HG02970 (cell line): ENCODE results near the gene HSFY1.
"Not testable (repeated sequence)": the region's sequence is repeated elsewhere in the genome, so short reads cannot be mapped to it uniquely, and the experiment has no call there.

ENCODE experiments used
- ATAC-seq: cut with Tn5 transposase; IDR thresholded peaks from one replicate; pipeline ENCODE4 v1.9.1; 2021; ENCODE audit warnings: mild to moderate bottlenecking, moderate library complexity, moderate number of reproducible peaks; ENCODE audit not compliant: unreplicated experiment, low FRiP score

Gene HSFY1, protein sequence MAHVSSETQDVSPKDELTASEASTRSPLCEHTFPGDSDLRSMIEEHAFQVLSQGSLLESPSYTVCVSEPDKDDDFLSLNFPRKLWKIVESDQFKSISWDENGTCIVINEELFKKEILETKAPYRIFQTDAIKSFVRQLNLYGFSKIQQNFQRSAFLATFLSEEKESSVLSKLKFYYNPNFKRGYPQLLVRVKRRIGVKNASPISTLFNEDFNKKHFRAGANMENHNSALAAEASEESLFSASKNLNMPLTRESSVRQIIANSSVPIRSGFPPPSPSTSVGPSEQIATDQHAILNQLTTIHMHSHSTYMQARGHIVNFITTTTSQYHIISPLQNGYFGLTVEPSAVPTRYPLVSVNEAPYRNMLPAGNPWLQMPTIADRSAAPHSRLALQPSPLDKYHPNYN

DNA sequence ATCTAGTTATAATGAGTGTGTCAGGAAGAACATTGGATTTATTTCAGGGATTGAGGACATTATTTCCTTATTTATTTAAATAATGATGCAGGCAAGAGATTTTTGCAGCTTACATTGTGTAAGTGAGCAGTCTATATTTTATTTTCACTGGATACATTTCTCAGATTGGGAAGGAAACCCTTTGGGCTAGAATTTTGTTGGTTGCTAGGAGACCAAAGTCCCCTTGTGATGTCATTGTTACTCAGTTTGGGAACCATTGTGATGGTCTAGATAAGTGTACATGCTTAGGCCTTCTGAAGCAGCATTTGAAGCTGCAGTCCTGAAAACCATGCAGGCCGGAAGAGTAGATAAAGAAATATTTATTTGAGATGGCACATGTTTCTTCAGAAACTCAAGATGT, at the start of gene HSFY1:
TSS of gene HSFY1 (plus strand) at position 301 of the 400 bp plus-strand sequence. CDS start at position 369, 68 bp downstream.
- not testable (repeated sequence) for ATAC-seq

GRCh38 chrY:18504266-18504665, 42.3 kb upstream of the HSFY1 start:
- not testable (repeated sequence) for ATAC-seq

GRCh38 chrY:18530995-18531655, 15.4 kb upstream of the HSFY1 start:
- not testable (repeated sequence) for ATAC-seq

- not testable (repeated sequence) for ATAC-seq
These were observed 7.6 kb upstream of the HSFY1 start for GRCh38 chrY:18538952-18539351.

DNA sequence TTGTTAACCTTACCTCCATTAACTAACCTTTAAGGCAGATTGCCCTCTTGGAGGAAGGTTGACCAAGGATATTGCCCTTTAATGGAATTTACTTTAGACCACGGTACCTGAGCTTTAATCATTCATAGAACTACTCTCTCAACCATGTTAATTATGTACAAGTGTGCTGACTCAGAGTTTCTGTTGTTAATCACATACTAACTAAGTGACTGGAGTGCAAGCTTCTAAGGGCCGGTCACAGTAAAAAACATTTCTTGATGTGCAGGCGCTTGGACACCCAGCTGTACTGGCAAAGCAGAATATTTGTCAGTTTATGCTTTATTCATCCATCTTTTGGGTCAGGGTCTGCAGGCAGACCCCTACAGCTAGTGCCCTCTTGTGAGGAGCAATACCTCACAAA, 6.6 kb downstream of the HSFY1 start:
- not testable (repeated sequence) for ATAC-seq

DNA sequence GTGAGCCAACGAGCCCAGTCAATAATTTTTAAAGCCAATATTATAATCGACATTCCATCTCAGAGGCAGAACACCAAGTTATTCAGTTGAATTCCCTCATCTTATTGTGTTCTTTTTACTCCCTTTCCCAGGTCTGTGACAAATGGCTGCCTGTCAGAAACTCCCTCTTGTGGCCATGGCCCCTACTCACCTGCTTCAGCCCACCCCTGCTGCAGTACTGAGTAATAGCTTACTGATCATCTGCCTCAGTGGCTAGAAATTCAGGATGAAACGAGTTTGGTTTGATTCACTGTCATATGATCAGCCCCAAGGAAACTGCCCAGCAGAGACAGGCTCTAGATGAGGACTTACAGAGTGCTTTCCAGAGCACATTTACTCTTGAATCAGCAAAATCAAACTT, 19.4 kb downstream of the HSFY1 start:
- not testable (repeated sequence) for ATAC-seq
